GM21381 (cell line): ENCODE results near the gene KCNA1.

ENCODE experiments used
- ATAC-seq: cut with Tn5 transposase; IDR thresholded peaks from one replicate; pipeline ENCODE4 v1.9.1; 2021; ENCODE audit warnings: mild to moderate bottlenecking, moderate library complexity; ENCODE audit not compliant: unreplicated experiment

Gene KCNA1

DNA sequence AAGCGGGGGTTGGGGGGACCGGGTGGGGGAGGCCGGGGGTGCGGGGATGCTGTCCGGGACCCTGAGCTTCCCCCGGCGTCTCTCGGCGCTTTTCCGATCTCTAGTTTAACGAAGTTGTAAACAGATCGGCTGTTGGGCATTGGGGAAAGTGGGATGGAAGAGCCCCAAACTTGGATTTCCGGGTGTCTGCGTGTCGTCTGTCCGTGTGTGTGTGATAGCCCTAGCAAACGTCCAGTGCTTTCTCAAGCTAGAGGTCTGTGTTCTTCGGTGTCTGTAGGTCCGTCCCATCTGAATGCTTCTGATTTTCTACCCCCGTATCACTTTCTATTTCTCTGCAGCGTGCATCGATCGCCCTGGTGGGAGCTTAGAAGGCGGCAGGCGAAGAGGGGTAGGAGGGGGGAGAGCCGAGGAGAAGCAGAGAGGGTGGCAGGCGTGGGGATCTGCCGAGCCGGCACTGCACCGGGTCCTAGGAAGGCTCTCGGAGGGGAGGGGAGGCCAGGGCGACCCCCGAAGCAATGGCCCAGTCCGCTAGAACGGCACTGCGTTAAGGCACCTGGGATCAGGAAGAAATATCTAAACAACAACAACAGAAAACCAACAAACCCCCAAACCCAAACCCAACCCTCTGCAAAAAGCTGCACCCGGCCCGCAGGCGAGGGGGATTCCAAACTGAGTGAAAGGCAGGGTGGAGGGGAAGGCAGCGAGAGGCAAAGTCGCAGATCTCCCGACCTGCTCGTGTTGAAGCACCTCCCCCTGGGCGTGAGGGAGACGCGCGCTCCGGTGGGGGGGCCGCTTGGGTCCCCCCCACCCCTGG is 1.0 kb downstream of the KCNA1 start:
- peak; percentile 53 for ATAC-seq

- ATAC-seq = no peak
These were observed 1.8 kb downstream of the KCNA1 start for GRCh38 chr12:4911316-4911994.

DNA sequence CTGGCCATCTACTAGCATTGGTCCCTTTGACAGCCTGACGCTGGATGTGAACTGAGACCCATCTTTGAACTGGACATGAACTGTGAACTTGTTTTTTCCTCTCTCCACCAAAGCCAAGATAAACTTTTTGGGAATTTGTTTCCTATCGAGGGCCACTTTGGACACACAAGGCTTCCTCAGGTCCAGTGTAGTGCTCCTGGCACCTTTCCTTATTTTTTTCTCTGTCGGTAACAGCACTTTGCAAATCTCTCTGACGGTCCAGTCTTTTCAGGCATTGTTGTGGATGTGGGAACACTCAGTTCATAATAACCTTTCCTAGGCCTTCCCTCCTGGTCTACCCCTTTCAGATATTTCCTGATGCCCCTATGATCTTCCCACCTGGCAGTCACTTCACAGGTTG is 5.0 kb downstream of the KCNA1 start:
- no peak for ATAC-seq

GRCh38 chr12:4915752-4916151 is 6.0 kb downstream of the KCNA1 start:
- ATAC-seq = no peak

- ATAC-seq = no peak
These were observed 9.4 kb downstream of the KCNA1 start for GRCh38 chr12:4918950-4919660.

DNA sequence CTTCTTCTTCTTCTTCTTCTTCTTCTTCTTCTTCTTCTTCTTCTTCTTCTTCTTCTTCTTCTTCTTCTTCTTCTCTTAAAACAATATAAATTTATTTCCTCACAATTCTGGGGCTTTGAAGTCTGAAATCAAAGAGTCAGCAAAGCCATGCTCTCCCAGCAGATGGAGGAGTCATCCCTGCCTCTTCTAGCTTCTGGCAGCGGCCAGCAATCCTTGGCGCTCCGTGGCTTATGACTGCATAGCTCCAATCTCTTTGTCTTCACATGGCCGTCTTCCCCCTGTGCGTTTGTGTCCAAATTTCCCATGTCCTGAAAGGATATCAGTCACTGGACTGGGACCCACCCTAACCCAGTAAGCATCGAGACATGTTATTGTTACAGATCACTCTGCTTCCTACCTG is 22.9 kb downstream of the KCNA1 start:
- no peak for ATAC-seq

DNA sequence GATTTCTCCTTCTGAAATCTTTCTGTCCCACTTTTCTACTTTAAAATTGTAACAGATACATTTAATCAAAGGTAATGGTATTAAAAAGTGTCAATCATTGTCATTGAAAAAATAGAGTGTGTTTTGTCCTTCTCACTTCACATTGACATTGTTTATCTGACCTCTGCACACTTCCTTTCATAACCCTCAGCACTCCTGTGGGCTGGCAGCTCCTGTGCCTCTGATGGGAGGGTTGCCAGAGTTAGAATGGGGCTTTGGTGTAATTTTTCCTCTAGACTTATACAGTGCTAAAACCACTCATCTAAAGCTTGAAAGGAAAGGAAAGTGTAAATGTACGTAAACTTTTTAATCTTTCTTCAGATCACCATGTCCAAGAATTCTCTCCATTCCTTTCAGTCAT is 23.7 kb downstream of the KCNA1 start:
- ATAC-seq = no peak

DNA sequence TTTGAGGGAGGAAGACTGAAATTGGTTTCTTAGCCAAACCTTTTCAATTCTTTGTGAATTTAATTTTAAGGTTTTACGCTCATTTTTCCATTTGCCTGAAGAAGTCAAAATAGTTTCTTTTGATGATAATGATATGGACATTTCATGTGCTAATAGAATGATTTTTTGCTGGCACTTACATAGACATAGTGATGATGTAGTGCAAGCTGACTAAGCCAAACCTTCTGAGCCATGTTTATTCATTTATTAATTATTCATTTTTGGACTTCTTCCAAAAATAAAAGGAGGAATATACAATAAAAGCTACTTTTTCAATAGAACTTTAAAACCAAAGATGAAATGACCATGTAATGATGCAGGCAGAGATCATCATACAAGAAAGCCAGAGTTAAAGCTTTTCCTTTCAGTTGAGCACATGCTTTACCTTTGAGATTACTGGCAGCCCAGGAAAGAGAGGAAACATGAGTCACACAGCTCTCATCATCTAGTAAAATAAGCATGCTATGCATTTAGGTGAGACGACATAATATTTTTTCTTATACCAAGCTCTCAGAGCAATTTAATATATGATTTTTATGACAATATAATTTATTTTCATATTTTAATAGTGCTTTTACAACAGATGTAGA is 24.8 kb downstream of the KCNA1 start:
- no peak for ATAC-seq

GRCh38 chr12:4938900-4939299 is 29.2 kb downstream of the KCNA1 start:
- ATAC-seq = no peak

GRCh38 chr12:4939418-4940023 is 29.8 kb downstream of the KCNA1 start:
- ATAC-seq = no peak

DNA sequence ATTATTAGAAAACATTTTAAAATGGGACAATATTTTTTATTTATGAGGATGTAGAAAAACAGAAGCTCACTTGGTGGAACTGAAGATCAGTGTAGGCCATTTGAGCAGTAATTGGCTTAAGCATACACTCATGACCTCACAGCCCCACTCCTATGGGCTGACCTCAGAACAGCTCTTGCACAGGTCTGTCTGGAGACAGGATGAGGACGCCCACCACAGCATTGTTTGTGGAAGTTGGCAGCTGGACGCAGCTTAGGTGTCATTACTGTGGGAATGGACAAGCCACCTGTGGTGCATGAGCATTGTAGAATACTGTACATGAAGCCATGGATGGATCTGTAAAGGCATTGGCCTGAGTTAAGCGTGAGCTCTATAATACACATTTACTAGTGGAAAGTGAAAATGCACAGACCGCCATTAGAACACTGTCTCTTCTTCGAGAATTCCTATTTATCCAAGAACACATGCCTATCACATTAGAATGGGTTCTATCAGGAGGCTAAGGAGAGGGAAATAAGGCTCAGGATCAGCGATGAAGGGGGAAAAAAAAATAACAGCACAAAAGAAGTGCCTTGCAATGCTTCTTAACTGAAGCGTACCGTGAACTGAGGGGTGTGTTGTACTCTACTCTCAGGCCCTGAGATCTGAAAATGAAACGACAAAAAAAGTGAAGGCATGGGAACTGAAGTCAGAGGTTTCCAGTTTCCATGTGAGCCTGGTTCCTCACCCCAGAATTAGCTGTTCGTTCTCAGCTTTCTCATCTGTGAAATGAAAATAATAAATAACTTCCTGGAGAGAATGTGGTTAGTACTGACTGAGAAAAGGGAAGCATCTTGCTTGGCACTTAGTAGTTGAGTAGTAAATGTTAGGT is 33.6 kb downstream of the KCNA1 start:
- ATAC-seq = peak; percentile 90

GRCh38 chr12:4943938-4944284 is 34.2 kb downstream of the KCNA1 start:
- ATAC-seq = peak; percentile 30

- ATAC-seq = no peak
These were observed 37.5 kb downstream of the KCNA1 start for GRCh38 chr12:4947253-4947652.

- ATAC-seq = no peak
These were observed 41.4 kb downstream of the KCNA1 start for GRCh38 chr12:4951083-4951482.

GRCh38 chr12:4951601-4952000 is 41.9 kb downstream of the KCNA1 start:
- ATAC-seq = no peak

GRCh38 chr12:4954621-4955354 is 45.1 kb downstream of the KCNA1 start:
- ATAC-seq = no peak

- ATAC-seq = no peak
These were observed 46.3 kb downstream of the KCNA1 start for GRCh38 chr12:4956054-4956453.

DNA sequence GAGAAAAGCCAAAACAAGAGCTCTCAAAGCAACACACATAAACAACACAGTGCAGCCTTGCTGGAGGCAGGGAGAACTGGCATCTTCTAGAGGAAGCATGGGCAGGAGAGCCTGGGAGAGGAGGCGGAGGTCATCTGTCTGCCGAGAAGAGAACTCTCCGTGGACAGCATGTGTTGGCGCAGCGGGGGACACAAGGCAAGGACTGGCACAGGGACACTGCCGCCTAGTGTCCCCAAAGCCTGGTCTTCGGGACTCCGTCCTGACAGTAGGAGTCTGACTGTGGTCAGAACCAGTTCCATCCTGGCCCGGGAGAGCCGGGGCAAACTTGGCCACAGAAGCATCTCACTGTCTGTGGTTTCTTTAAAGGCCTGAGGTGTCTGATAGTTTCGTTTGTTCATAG is 47.3 kb downstream of the KCNA1 start:
- no peak for ATAC-seq

GRCh38 chr12:4957761-4958160 is 48.1 kb downstream of the KCNA1 start:
- ATAC-seq = no peak
